H1 (cell line): ENCODE results near the gene CEP83.

Experiments
- CREB1 ChIP-seq: IDR thresholded peaks from 2 replicates; pipeline ENCODE4 v1.6.1; 2012; ENCODE audit warnings: inconsistent platforms
- CTCF ChIP-seq, 3 experiments: IDR thresholded peaks; 1 replicate in 2 of 3; 2 replicates in 1 of 3; pipeline versions ENCODE4 v1.5.1 to v1.6.1; 2011; ENCODE audit warnings: low read length in 3 of 3, mild to moderate bottlenecking in 3 of 3, inconsistent platforms in 2 of 3, low read depth in 1 of 3, moderate library complexity in 1 of 3; ENCODE audit not compliant: insufficient read depth in 1 of 3; ENCODE audit errors: control extremely low read depth in 1 of 3
- HDAC6 ChIP-seq: IDR thresholded peaks from one replicate; pipeline ENCODE4 v1.7.1; 2012; ENCODE audit warnings: low read depth, mild to moderate bottlenecking, inconsistent platforms, low read length, moderate library complexity
- MAX ChIP-seq: IDR thresholded peaks from 2 replicates; pipeline ENCODE4 v1.6.1; 2012; ENCODE audit warnings: inconsistent platforms
- NRF1 ChIP-seq: IDR thresholded peaks from 2 replicates; pipeline ENCODE4 v1.6.1; 2011; ENCODE audit warnings: mild to moderate bottlenecking, low read depth, low read length, improper control_type of control experiment
- POLR2A ChIP-seq, 2 experiments: IDR thresholded peaks; 1 replicate in 1 of 2; 2 replicates in 1 of 2; pipeline ENCODE4 v1.6.1; 2011; ENCODE audit warnings: low read depth in 2 of 2, low read length in 2 of 2, mild to moderate bottlenecking in 2 of 2; ENCODE audit errors: control extremely low read depth in 1 of 2
- SAP30 ChIP-seq: fragments of 300-600 bp; sonication (generic); IDR thresholded peaks from 2 replicates; pipeline ENCODE4 v1.7.1; 2012; ENCODE audit warnings: low read length, moderate library complexity, mild to moderate bottlenecking, inconsistent platforms; ENCODE audit not compliant: insufficient read depth, insufficient replicate concordance
- YY1 ChIP-seq: IDR thresholded peaks from 2 replicates; pipeline ENCODE4 v1.6.1; 2011; ENCODE audit warnings: low read depth, mild to moderate bottlenecking, low read length

GRCh38 chr12:94263905-94264561 lies 195.6 kb downstream of the CEP83 start:
- TF ChIP-seq CTCF (IDR thresholded peaks at IDR 0.05; ENCODE audit: control extremely low read depth in 1 of 3, insufficient read depth in 1 of 3, low read depth in 1 of 3, low read length in 3 of 3), result no peak
- peak; percentile 98 for TF ChIP-seq MAX
- TF ChIP-seq POLR2A (IDR thresholded peaks at IDR 0.05; ENCODE audit: control extremely low read depth in 1 of 2, low read depth in 2 of 2, low read length in 2 of 2), result no peak
- TF ChIP-seq CREB1, result 0 out of 2 replicates have a peak, but pooled peaks have one; percentile 49
- TF ChIP-seq SAP30, result peak; percentile 53
- no peak for TF ChIP-seq HDAC6
- TF ChIP-seq YY1, result 0 out of 2 replicates have a peak, but pooled peaks have one; percentile 66
- no peak for TF ChIP-seq NRF1
